GM13977 (cell line): ENCODE data around the gene FBXO9.

Experiments used
- DNase-seq: peaks from one replicate; pipeline ENCODE4 v3.0.0; 2012; ENCODE audit warnings: low spot score
- CTCF ChIP-seq: IDR thresholded peaks from 2 replicates; pipeline ENCODE4 v1.5.1; 2012; ENCODE audit warnings: mild to moderate bottlenecking, control low read depth; ENCODE audit not compliant: insufficient read depth; ENCODE audit errors: extremely low read depth, missing control alignments
- in situ Hi-C: fragments of 300-500 bp; cut with MboI; formaldehyde crosslinking; loops from one replicate; pipeline ENCODE4 v1.12.0; 2022; ENCODE audit warnings: low sequenced_read_pairs, low pct_unique_long_range_greater_than_20kb, mixed read lengths, inconsistent platforms; ENCODE audit not compliant: unreplicated experiment

Gene FBXO9

GRCh38 chr6:53080813-53081212 lies 15.6 kb downstream of the FBXO9 start:
- in situ Hi-C loops, result no loop called here
- no peak for TF ChIP-seq CTCF
- no peak for DNase-seq

GRCh38 chr6:53086302-53086701 lies 21.1 kb downstream of the FBXO9 start:
- in situ Hi-C loops, result no loop called here
- TF ChIP-seq CTCF, result no peak
- DNase-seq, result no peak

- TF ChIP-seq CTCF, result no peak
- no peak for DNase-seq
- in situ Hi-C loops, result no loop called here
Measured at GRCh38 chr6:53089948-53090347, 24.7 kb downstream of the FBXO9 start.

- in situ Hi-C loops, result no loop called here
- DNase-seq, result no peak
- TF ChIP-seq CTCF, result no peak
Measured at GRCh38 chr6:53090576-53090975, 25.4 kb downstream of the FBXO9 start.

GRCh38 chr6:53095270-53095669 lies 30.1 kb downstream of the FBXO9 start:
- no peak for TF ChIP-seq CTCF
- in situ Hi-C loops, result no loop called here
- DNase-seq, result no peak

- in situ Hi-C loops, result no loop called here
- no peak for TF ChIP-seq CTCF
- DNase-seq, result no peak
Measured at GRCh38 chr6:53095716-53096115, 30.5 kb downstream of the FBXO9 start.

- in situ Hi-C loops, result no loop called here
- DNase-seq, result no peak
- no peak for TF ChIP-seq CTCF
Measured at GRCh38 chr6:53100561-53100960, 35.4 kb downstream of the FBXO9 start.
